Heart left ventricle (tissue), 13 donors: Measurements from ENCODE around the gene COX8A.
A peak's percentile ranks its signal among the peaks of the same experiment; 100 is the strongest.

Source experiments
- POLR2A ChIP-seq, 2 donors: fragments of 450-650 bp; IDR thresholded peaks; one replicate each; pipeline ENCODE4 v1.6.1; 2017; ENCODE audit warnings: antibody characterized with exemption in 2 of 2, mild to moderate bottlenecking in 2 of 2, moderate library complexity in 2 of 2
- TF ChIP-seq, protein P1 (sequence below), 12 donors: fragments of 200-600 bp; sonication (generic) in 4 of 12; IDR thresholded peaks; one replicate each; pipeline versions ENCODE4 v1.5.0 to v1.8.0; 2018 to 2022; ENCODE audit warnings: antibody characterized with exemption in 12 of 12, mild to moderate bottlenecking in 5 of 12
- donor health status: ischemic (EF 13 %, LVEDD 7.1; RV severe dilation, severe dysfunction).
- donor health status: DM: no; HTN: yes; CAD: no.
- donor health status: DM: no; HTN: no; CAD: no.
- donor health status: ischemic (EF 25% LVEDD 6.9; RV normal size, moderate dysfunction).
- donor health status: ischemic (EF 25% LVEDD 5.7; RV mildly dilated, moderate dysfunction).
- donor health status: ischemic (EF 35%, LVEDD 5.7; RV mildly dilated, moderate dysfunction).
- donor health status: nonischemic (EF 11% LVEDD 7.7; RV severe dilation, severe dysfunction).
- donor health status: DM: yes; HTN: yes; CAD: no.
- donor health status: PGD.
- donor health status: ischemic (EF 29% LVEDD 5.4; RV normal size, mild dysfunction).
- donor health status: nonischemic (EF 23%, LVEDD 6.1; RV moderate dilation, normal function).

DNA sequence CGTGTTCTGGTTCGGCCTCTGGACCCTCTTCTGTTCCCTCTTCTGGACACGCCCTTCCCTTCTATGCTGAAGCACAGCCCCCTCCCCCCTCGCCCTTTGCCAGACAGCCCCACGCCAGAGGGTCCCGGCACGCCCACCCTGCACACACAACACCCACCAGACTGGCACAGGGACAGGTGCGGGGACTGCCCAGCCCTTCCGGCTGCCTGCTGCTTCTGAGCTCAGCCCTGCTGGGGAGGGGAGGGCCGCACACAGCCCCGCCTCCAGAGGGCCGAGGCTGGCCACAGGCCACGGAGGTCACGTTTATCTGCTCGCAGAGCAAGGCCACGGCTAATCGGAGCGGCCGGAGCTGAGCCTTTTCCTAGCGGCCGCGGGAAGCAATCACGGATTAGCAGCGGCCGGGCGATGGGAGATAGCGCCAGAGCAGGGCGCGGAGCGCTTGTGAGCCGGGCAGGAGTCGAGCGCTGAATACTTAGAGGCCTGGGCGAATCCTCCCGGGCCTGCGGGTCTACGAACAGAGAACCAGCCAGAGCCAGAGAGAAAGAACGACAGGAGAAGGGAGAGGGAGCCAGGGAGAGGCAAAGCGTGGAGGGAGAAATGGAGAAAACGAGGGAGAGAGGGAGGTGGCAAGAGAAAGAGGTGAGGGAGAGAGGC lies 33.3 kb downstream of the COX8A start:
- TF ChIP-seq, protein P1, sequence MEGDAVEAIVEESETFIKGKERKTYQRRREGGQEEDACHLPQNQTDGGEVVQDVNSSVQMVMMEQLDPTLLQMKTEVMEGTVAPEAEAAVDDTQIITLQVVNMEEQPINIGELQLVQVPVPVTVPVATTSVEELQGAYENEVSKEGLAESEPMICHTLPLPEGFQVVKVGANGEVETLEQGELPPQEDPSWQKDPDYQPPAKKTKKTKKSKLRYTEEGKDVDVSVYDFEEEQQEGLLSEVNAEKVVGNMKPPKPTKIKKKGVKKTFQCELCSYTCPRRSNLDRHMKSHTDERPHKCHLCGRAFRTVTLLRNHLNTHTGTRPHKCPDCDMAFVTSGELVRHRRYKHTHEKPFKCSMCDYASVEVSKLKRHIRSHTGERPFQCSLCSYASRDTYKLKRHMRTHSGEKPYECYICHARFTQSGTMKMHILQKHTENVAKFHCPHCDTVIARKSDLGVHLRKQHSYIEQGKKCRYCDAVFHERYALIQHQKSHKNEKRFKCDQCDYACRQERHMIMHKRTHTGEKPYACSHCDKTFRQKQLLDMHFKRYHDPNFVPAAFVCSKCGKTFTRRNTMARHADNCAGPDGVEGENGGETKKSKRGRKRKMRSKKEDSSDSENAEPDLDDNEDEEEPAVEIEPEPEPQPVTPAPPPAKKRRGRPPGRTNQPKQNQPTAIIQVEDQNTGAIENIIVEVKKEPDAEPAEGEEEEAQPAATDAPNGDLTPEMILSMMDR (IDR thresholded peaks at IDR 0.05): peak in 8 of 12 donors; percentile 5 to 48 (median 20)
- no peak for TF ChIP-seq POLR2A (IDR thresholded peaks at IDR 0.05)
